NOMO-1 treated with dmso at 0.1 percent for 144 hours (cell line): ENCODE measurements around the gene MICALL1.
"Not testable (repeated sequence)": the region's sequence is repeated elsewhere in the genome, so short reads cannot be mapped to it uniquely, and the experiment has no call there.

Experiments used
- DNase-seq: peaks from one replicate; lab custom pipeline; 2025; ENCODE audit not compliant: unreplicated experiment; lab: John Stamatoyannopoulos, UW

The MICALL1 gene

GRCh38 chr22:37926771-37927636, 20.9 kb downstream of the MICALL1 start:
- DNase-seq: no peak

GRCh38 chr22:37927637-37927936, 21.5 kb downstream of the MICALL1 start:
- no peak for DNase-seq

GRCh38 chr22:37929390-37929789, 23.3 kb downstream of the MICALL1 start:
- no peak for DNase-seq

GRCh38 chr22:37930270-37930951, 24.3 kb downstream of the MICALL1 start:
- DNase-seq: no peak

GRCh38 chr22:37930952-37931440, 24.9 kb downstream of the MICALL1 start:
- DNase-seq: no peak

GRCh38 chr22:37931893-37932389, 25.8 kb downstream of the MICALL1 start:
- no peak for DNase-seq

- no peak for DNase-seq
These were observed 26.3 kb downstream of the MICALL1 start for GRCh38 chr22:37932401-37932800.

GRCh38 chr22:37932821-37933578, 26.9 kb downstream of the MICALL1 start:
- no peak for DNase-seq

DNA sequence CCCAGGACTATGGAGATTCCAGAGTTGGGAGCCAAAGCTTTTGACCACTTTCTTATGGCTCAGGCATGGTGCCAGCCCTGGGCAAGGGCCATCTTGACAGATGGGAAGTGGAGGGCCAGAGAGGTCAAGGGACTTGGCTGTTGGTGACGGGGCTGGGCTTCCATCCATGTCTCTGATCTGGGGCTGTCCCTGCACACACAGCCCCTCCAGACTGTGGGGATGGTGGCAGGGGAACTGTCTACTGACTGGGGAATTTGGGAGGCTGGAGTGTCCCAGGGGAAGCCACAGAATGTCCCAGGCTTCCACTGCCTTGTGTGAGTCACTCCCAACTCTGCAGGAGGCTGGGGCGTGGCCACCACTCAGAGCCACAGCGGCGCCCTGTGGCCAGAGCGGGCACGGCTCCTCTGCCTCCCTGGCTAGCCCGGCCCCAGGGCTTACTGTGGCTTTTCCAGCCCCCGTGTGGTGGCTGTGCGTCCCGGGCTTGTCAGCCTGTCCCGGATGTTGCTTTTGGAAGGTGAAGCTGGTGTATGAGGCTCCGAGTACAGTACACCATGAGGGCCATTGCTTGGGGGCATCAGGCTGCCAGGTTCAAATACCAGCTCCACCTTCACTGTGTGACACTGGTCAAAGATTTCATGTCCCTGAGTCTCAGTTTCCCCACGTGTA, 27.7 kb downstream of the MICALL1 start:
- peak; percentile 40 for DNase-seq

GRCh38 chr22:37940698-37941376, 34.7 kb downstream of the MICALL1 start:
- DNase-seq: peak; percentile 50

DNA sequence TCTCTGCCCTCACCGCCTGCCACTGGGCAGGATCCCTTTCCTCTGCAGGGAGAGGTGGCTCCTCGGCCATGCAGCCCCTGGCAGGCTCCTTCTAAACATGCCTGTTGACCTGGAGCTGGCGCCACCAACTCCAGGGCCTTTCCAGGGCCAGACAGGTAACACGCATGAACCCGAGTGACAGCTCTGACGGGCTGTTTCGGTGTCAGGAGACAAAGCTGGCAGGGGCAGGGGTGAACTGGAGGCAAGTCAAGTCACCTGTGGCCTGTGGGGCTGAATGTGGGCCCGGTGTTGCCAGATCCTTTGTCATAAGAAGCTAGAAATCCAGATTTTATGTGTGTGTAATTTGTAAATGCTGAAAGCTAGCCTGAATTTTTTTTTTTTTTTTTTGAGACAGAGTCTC, 36.0 kb downstream of the MICALL1 start:
- no peak for DNase-seq

GRCh38 chr22:37943136-37943824, 37.2 kb downstream of the MICALL1 start:
- DNase-seq: no peak

GRCh38 chr22:37943825-37944198, 37.7 kb downstream of the MICALL1 start:
- DNase-seq: no peak

DNA sequence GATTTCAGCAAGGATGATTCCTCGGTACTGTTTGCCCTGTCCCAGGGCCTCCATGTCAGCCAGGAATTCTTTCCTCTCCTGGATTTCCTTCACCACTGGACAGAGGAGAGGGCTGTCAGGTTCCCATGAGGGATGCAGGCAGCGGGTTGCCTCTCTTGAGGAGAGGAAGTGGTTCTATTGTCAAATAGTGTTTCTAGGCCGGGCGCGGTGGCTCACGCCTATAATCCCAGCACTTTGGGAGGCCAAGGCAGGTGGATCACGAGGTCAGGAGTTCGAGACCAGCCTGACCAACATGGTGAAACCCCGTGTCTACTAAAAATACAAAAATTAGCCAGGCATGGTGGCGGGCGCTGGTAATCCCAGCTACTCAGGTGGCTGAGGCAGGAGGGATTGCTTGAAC, 38.3 kb downstream of the MICALL1 start:
- DNase-seq: not testable (repeated sequence)

DNA sequence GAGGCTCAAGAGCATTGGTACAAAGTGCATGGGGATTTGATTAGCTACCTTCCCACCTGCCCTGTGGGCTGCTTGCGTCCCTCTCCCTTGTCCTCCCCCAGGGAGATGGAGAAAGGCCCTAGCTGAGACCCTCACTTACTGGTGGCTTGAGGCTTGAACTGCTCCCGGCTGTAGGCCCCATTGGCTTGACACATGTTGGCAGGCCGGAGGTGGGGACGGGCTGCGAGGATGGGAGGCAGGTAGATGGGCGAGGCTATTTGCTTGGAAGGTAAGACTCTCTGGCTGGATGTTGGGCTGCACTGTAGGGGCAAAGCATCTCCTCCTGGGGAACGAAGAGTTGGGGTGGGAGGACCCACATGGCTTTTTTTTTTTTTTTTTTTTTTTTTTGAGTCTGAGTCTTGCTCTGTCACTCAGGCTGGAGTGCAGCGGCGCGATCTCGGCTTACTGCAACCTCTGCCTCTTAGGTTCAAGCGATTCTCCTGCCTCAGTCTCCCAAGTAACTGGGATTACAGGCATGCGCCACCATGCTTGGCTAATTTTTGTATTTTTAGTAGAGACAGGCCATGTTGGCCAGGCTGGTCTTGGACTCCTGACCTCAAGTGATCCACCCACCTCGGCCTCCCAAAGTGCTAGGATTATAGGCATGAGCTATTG, 41.2 kb downstream of the MICALL1 start:
- not testable (repeated sequence) for DNase-seq

DNA sequence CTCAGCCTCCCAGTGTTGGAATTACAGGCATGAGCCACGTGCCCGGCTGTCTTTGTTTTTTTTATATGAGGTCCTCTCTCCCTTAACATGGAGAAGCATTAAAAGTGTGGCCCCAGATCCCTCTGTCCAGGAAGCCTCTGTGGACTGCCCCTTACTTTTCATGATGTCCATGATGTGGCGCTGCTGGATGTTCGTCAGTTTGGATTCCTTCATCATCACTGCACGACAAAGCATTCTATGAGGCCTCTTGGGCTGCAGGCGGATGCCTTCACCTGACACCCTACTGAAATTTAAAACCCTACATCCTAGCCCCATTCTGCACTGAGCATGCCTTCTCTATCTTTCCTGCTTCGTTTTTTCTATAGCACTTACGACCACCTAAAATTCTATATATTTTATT, 45.2 kb downstream of the MICALL1 start:
- no peak for DNase-seq

- DNase-seq: not testable (repeated sequence)
These were observed 46.5 kb downstream of the MICALL1 start for GRCh38 chr22:37952629-37953028.

DNA sequence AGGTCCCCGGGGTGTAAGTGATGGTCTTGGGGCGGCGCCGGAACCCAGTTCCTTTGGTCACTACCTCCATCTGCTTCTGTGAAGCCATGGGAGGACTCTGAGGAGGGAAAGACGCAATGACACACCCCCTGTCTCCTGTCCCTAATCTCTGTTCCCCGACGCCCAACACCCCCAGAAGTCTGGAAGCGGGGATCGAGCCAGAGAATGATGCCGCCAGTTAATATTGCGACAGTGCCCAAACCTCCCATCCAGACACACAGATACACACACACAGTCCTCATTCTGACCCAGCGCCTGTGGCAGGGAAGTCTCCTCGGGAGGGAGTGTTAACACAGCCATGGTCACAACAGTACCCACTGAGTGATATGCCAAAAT, 47.0 kb downstream of the MICALL1 start:
- no peak for DNase-seq

GRCh38 chr22:37953437-37954179, 47.5 kb downstream of the MICALL1 start, which contains the start of the genes C22orf23 and POLR2F:
Gene C22orf23 (minus strand): TSS chr22:37953601. CDS start chr22:37953149, 452 bp downstream.
Gene POLR2F (plus strand): TSS chr22:37953699. CDS start chr22:37953788, 89 bp downstream.
- DNase-seq: peak; percentile 96
